GM12878 (cell line): ENCODE data around the gene INPP5D. TPM values are rescaled to one million over a fixed set of nuclear protein-coding genes. Genes with fewer than 3 reads are reported as not detected.
"Not testable (repeated sequence)": the region's sequence is repeated elsewhere in the genome, so short reads cannot be mapped to it uniquely, and the experiment has no call there.

ENCODE experiments used
- ATAC-seq: fragments of 200-7000 bp; cut with Tn5 transposase; 3 replicates; pipeline ENCODE4 v1.9.1; 2020; ENCODE audit warnings: mild to moderate bottlenecking, moderate library complexity
- BruUV-seq: library from RNA; stranded (reverse); fragments of 400-500 nt; replicated peaks from 2 replicates; lab custom pipeline; 2021; lab: Mats Ljungman, UMichigan
- CTCF ChIA-PET: fragments of 300-600 bp; sonication (Branson Sonifier 250); formaldehyde crosslinking; extraction: SDS; loops from one replicate; lab custom pipeline; 2021; ENCODE audit warnings: inconsistent platforms; lab: Yijun Ruan, JAX
- POLR2A ChIA-PET: fragments of 350-600 bp; formaldehyde crosslinking; extraction: SDS; loops from one replicate; lab custom pipeline; 2021; ENCODE audit warnings: inconsistent platforms; lab: Charles Lee
- RAD21 ChIA-PET: fragments of 300-600 bp; sonication (Branson Sonifier 250); formaldehyde crosslinking; loops from one replicate; lab custom pipeline; 2023; ENCODE audit warnings: antibody characterized with exemption; ENCODE audit not compliant: unreplicated experiment; lab: Charles Lee
- SMC1A ChIA-PET: fragments of 300-600 bp; sonication (Branson Sonifier 250); formaldehyde crosslinking; loops from one replicate; lab custom pipeline; 2023; ENCODE audit not compliant: unreplicated experiment, uncharacterized antibody; lab: Charles Lee
- DNase-seq: peaks from one replicate; pipeline ENCODE4 v3.0.0-alpha.2; 2011; ENCODE audit warnings: low read depth, low spot score
- FAIRE-seq: peaks from 3 replicates; lab custom pipeline; 2011; peaks lifted over from hg19 to GRCh38; lab: Jason Lieb, UNC
- H2AFZ ChIP-seq: 2 replicates; pipeline ENCODE4 v1.6.0; 2011; ENCODE audit warnings: low read depth, low read length, control low read depth; ENCODE audit not compliant: control insufficient read depth
- H3K27ac ChIP-seq: 2 replicates; pipeline ENCODE4 v1.5.1; 2011; ENCODE audit warnings: control low read depth; ENCODE audit not compliant: control insufficient read depth, insufficient read depth
- H3K27me3 ChIP-seq, 2 experiments: replicated peaks in 1 of 2; 2 replicates each; pipeline versions ENCODE4 v1.6.0 to v1.6.1; 2011; ENCODE audit warnings: low read length in 1 of 2; ENCODE audit not compliant: control insufficient read depth in 2 of 2, insufficient read depth in 2 of 2
- H3K36me3 ChIP-seq, 2 experiments: 2 replicates each; pipeline ENCODE4 v1.5.1; 2011; ENCODE audit warnings: low read length in 1 of 2; ENCODE audit not compliant: control insufficient read depth in 2 of 2, insufficient read depth in 2 of 2
- H3K4me1 ChIP-seq: 2 replicates; pipeline ENCODE4 v1.6.1; 2011; ENCODE audit warnings: mild to moderate bottlenecking, low read length, moderate library complexity, mixed read lengths; ENCODE audit not compliant: control insufficient read depth, insufficient read depth
- H3K4me2 ChIP-seq: 2 replicates; pipeline ENCODE4 v1.6.0; 2011; ENCODE audit warnings: control low read depth; ENCODE audit not compliant: control insufficient read depth, insufficient read depth
- H3K4me3 ChIP-seq: fragments of 200-600 bp; sonication (generic); 2 replicates; pipeline ENCODE4 v1.5.1; 2016
- H3K79me2 ChIP-seq: 2 replicates; pipeline ENCODE4 v1.6.0; 2011; ENCODE audit warnings: low read length; ENCODE audit not compliant: control insufficient read depth, insufficient read depth
- H3K9ac ChIP-seq: 2 replicates; pipeline ENCODE4 v1.8.0; 2011; ENCODE audit warnings: low read length, control low read depth, mixed read lengths; ENCODE audit not compliant: control insufficient read depth, insufficient read depth
- H3K9me3 ChIP-seq: replicated peaks from 3 replicates; pipeline ENCODE4 v1.5.1; 2011; ENCODE audit warnings: mild to moderate bottlenecking, low read length; ENCODE audit not compliant: control insufficient read depth, insufficient read depth
- H4K20me1 ChIP-seq: 2 replicates; pipeline ENCODE4 v1.6.0; 2011; ENCODE audit not compliant: control insufficient read depth, insufficient read depth
- CBX5 ChIP-seq: sonication (generic); IDR thresholded peaks from 2 replicates; pipeline ENCODE4 v1.6.1; 2016; ENCODE audit warnings: low read depth, moderate library complexity, mild to moderate bottlenecking, inconsistent platforms
- CREM ChIP-seq: IDR thresholded peaks from 2 replicates; pipeline ENCODE4 v1.6.1; 2014; ENCODE audit warnings: antibody characterized with exemption, low read depth
- FOXK2 ChIP-seq: fragments of 450-650 bp; IDR thresholded peaks from 2 replicates; pipeline ENCODE4 v1.6.1; 2017; ENCODE audit warnings: mild to moderate bottlenecking, moderate library complexity
- HDGF ChIP-seq: fragments of 450-650 bp; IDR thresholded peaks from 2 replicates; pipeline ENCODE4 v1.6.1; 2016; ENCODE audit warnings: antibody characterized with exemption
- MYB ChIP-seq: fragments of 150-350 bp; IDR thresholded peaks from 2 replicates; pipeline ENCODE4 v1.6.1; 2014; ENCODE audit warnings: mild to moderate bottlenecking, low read depth, low read length, borderline replicate concordance
- SIX5 ChIP-seq: IDR thresholded peaks from 2 replicates; pipeline ENCODE4 v1.6.1; 2011; ENCODE audit warnings: mild to moderate bottlenecking, low read depth, low read length, moderate library complexity; ENCODE audit not compliant: severe bottlenecking
- TBL1XR1 ChIP-seq: IDR thresholded peaks from 2 replicates; pipeline ENCODE4 v1.6.1; 2012; ENCODE audit warnings: low read depth, low read length, improper control_type of control experiment
- ZBED1 ChIP-seq: IDR thresholded peaks from 2 replicates; pipeline ENCODE4 v1.6.1; 2016; ENCODE audit warnings: borderline replicate concordance
- WGBS: methylation state at CpG from one replicate; pipeline ENCODE4 v1.1.6; 2016; ENCODE audit warnings: low lambda C conversion rate; ENCODE audit not compliant: insufficient replicate concordance, insufficient coverage; ENCODE audit errors: missing lambda C conversion rate; 5-methylcytosine and 5-hydroxymethylcytosine counted together
- in situ Hi-C: fragments of 300-500 bp; cut with MboI; formaldehyde crosslinking; loops from 9 replicates; pipeline ENCODE4 v1.14.3; 2018; ENCODE audit warnings: mixed read lengths
- intact Hi-C: fragments of 100-400 bp; cut with micrococcal nuclease; formaldehyde crosslinking; loops from one replicate; pipeline ENCODE4 v1.14.2; 2022; ENCODE audit not compliant: unreplicated experiment
- polyA plus RNA-seq, 11 experiments: library from polyadenylated mRNA; depleted of rRNA in 4 of 11; unstranded in 6 of 11; stranded (reverse) in 5 of 11; fragments of >200 nt; fragmentation: Nextera tagmentation in 4 of 11; fragmentation: Illumina TruSeq in 1 of 11; extraction: Ambion mirVana in 4 of 11; extraction: Trizol in 1 of 11; gene quantifications; 1 replicate in 1 of 11; 2 replicates in 10 of 11; pipeline versions ENCODE4 v1.2.1 to v1.2.3, GENCODE V29; 2011 to 2016; ENCODE audit warnings: inconsistent platforms in 2 of 11, missing spikeins in 2 of 11, low read depth in 1 of 11
- total RNA-seq, 4 experiments: library from RNA; depleted of rRNA in 3 of 4; stranded (reverse); fragments of >200 nt in 3 of 4; fragmentation: Illumina TruSeq in 1 of 4; extraction: Trizol in 1 of 4; gene quantifications; 2 replicates each; pipeline versions ENCODE4 v1.2.1 to v1.2.3, GENCODE V29; 2013 to 2021

INPP5D gene
- total and polyA plus RNA-seq, 10 of the 15 experiments (the other 5 are each of a cell fraction or from before 2014, with no cell fraction given): 11.8 to 139 (median 88.8) TPM

- TF ChIP-seq MYB: no peak
- no peak for TF ChIP-seq CREM
Measured at GRCh38 chr2:233186851-233187250, 126.7 kb downstream of the INPP5D start (continued).

GRCh38 chr2:233189025-233189424 lies 128.9 kb downstream of the INPP5D start:
- H3K36me3 ChIP-seq: peaks cover 43 to 63% of the 10 kb centered on the region in 2 experiments
- ChIA-PET POLR2A (no interaction called here), SMC1A (interaction anchor here (1.1 kb wide), 1 partner anchor 34 kb away, joined by 3 read pairs; no protein-coding TSS in a partner anchor), CTCF (no interaction called here), RAD21 (interaction anchor here (0.7 kb wide), 1 partner anchor 74 kb away, joined by 3 read pairs; no protein-coding TSS in a partner anchor)
- H3K4me3 ChIP-seq: no peak overlapping the region
- intact Hi-C loops: loop anchor here (5.0 kb wide), 1 partner anchor 63 kb away; the partner anchor contains the start of gene ATG16L1
- no peaks in the 10 kb centered on the region for H3K79me2 ChIP-seq
- H3K27ac ChIP-seq: no peak overlapping the region
- no peaks in the 10 kb centered on the region for H4K20me1 ChIP-seq
- FAIRE-seq (no peak), ATAC-seq (no peak), DNase-seq (no peak)
- H2AFZ ChIP-seq: no peak overlapping the region
- BruUV-seq: no TSS peak
- H3K9me3 ChIP-seq: no peaks in the 10 kb centered on the region
- TF ChIP-seq MYB (no peak), HDGF (no peak), ZBED1 (no peak), CBX5 (no peak), SIX5 (no peak), FOXK2 (no peak), TBL1XR1 (no peak)
- in situ Hi-C loops: no loop called here
- H3K27me3 ChIP-seq: no peaks in the 10 kb centered on the region
- H3K4me2 ChIP-seq: no peak overlapping the region
- peaks cover 20% of the 10 kb centered on the region for H3K4me1 ChIP-seq
- 97% methylated on average over 8 of the region's 8 CpGs for WGBS
- H3K9ac ChIP-seq: no peak overlapping the region

GRCh38 chr2:233191016-233191415 lies 130.9 kb downstream of the INPP5D start:
- H3K4me3 ChIP-seq, H3K9ac ChIP-seq, H2AFZ ChIP-seq, in situ Hi-C loops, intact Hi-C loops, H3K9me3 ChIP-seq, FAIRE-seq, ATAC-seq, POLR2A ChIA-PET, H3K4me2 ChIP-seq, SMC1A ChIA-PET, H3K79me2 ChIP-seq, H3K27ac ChIP-seq, CTCF ChIA-PET, H3K27me3 ChIP-seq, DNase-seq, H4K20me1 ChIP-seq, RAD21 ChIA-PET, H3K4me1 ChIP-seq: not testable (repeated sequence)
- WGBS: 100% methylated on average over 2 of the region's 2 CpGs
- TSS peak; percentile 32 for BruUV-seq
- peaks cover 46 to 58% of the 10 kb centered on the region in 2 experiments for H3K36me3 ChIP-seq
